Glutamatergic neuron (in vitro differentiated cells): ENCODE data around the gene ASIC3. TPM values are rescaled to one million over a fixed set of nuclear protein-coding genes. Genes with fewer than 3 reads are reported as not detected.

Experiments used
- DNase-seq: peaks from one replicate; pipeline ENCODE4 v3.0.0; 2022
- H3K27ac Mint-ChIP-seq: one replicate; pipeline ENCODE4 v1.8.0; 2020; ENCODE audit warnings: mild to moderate bottlenecking, mixed read lengths, inconsistent platforms; ENCODE audit not compliant: unreplicated experiment
- H3K27me3 Mint-ChIP-seq: one replicate; pipeline ENCODE4 v1.8.0; 2020; ENCODE audit warnings: mild to moderate bottlenecking, moderate library complexity, mixed read lengths, inconsistent platforms; ENCODE audit not compliant: unreplicated experiment
- H3K36me3 Mint-ChIP-seq: one replicate; pipeline ENCODE4 v1.8.0; 2020; ENCODE audit warnings: mild to moderate bottlenecking, mixed read lengths, inconsistent platforms; ENCODE audit not compliant: unreplicated experiment
- H3K4me1 Mint-ChIP-seq: one replicate; pipeline ENCODE4 v1.8.0; 2020; ENCODE audit warnings: mild to moderate bottlenecking, low read depth, mixed read lengths, inconsistent platforms; ENCODE audit not compliant: unreplicated experiment
- H3K4me3 Mint-ChIP-seq: one replicate; pipeline ENCODE4 v1.8.0; 2020; ENCODE audit warnings: mild to moderate bottlenecking, mixed read lengths, inconsistent platforms; ENCODE audit not compliant: unreplicated experiment
- H3K9me3 Mint-ChIP-seq: one replicate; pipeline ENCODE4 v1.8.0; 2020; ENCODE audit warnings: mild to moderate bottlenecking, moderate library complexity, mixed read lengths, inconsistent platforms; ENCODE audit not compliant: unreplicated experiment
- CTCF ChIP-seq: fragments of 200-600 bp; sonication (generic); IDR thresholded peaks from one replicate; pipeline ENCODE4 v1.5.0; 2021; ENCODE audit not compliant: partially characterized antibody, unreplicated experiment
- total RNA-seq: library from RNA; stranded (reverse); fragmentation: NEBNext Ultra II Directional; extraction: Animal tissue kit (Norgen Biotek cat#: 25700); gene quantifications from one replicate; pipeline ENCODE4 v1.2.1, GENCODE V29; 2021; ENCODE audit not compliant: unreplicated experiment

ASIC3 gene
- total RNA-seq, 1 donor from 2014 or later = 10.8 TPM

GRCh38 chr7:151013733-151014497 is 34.4 kb upstream of the ASIC3 start:
- Mint-ChIP-seq H3K27ac (no peak overlapping the region), H3K4me3 (peak overlapping the region; percentile 84), H3K4me1 (peaks cover 15% of the 10 kb centered on the region), H3K36me3 (no peaks in the 10 kb centered on the region), H3K27me3 (peaks cover 20% of the 10 kb centered on the region), H3K9me3 (peaks cover 15% of the 10 kb centered on the region)
- peak; percentile 96 for DNase-seq
- TF ChIP-seq CTCF = no peak

GRCh38 chr7:151014950-151015349 is 33.4 kb upstream of the ASIC3 start:
- Mint-ChIP-seq H3K27ac (no peak overlapping the region), H3K4me1 (peaks cover 20% of the 10 kb centered on the region), H3K36me3 (no peaks in the 10 kb centered on the region), H3K4me3 (peak overlapping the region; percentile 44), H3K9me3 (peaks cover 21% of the 10 kb centered on the region), H3K27me3 (peaks cover 25% of the 10 kb centered on the region)
- TF ChIP-seq CTCF = no peak
- DNase-seq = no peak

- no peak for TF ChIP-seq CTCF
- Mint-ChIP-seq H3K27me3 (peaks cover 32% of the 10 kb centered on the region), H3K9me3 (peaks cover 27% of the 10 kb centered on the region), H3K27ac (no peak overlapping the region), H3K4me3 (no peak overlapping the region), H3K4me1 (peaks cover 31% of the 10 kb centered on the region), H3K36me3 (no peaks in the 10 kb centered on the region)
- no peak for DNase-seq
Measured at GRCh38 chr7:151015967-151016366, 32.4 kb upstream of the ASIC3 start.

GRCh38 chr7:151016505-151016904 is 31.8 kb upstream of the ASIC3 start:
- no peak for DNase-seq
- H3K27ac Mint-ChIP-seq = no peak overlapping the region
- no peaks in the 10 kb centered on the region for H3K36me3 Mint-ChIP-seq
- no peak overlapping the region for H3K4me3 Mint-ChIP-seq
- TF ChIP-seq CTCF = no peak
- peaks cover 28% of the 10 kb centered on the region for H3K9me3 Mint-ChIP-seq
- peaks cover 32% of the 10 kb centered on the region for H3K27me3 Mint-ChIP-seq
- peaks cover 33% of the 10 kb centered on the region for H3K4me1 Mint-ChIP-seq

- no peak for TF ChIP-seq CTCF
- H3K27me3 Mint-ChIP-seq = peaks cover 29% of the 10 kb centered on the region
- H3K4me1 Mint-ChIP-seq = peaks cover 33% of the 10 kb centered on the region
- H3K9me3 Mint-ChIP-seq = peaks cover 28% of the 10 kb centered on the region
- peak overlapping the region; percentile 86 for H3K4me3 Mint-ChIP-seq
- H3K36me3 Mint-ChIP-seq = no peaks in the 10 kb centered on the region
- peak overlapping the region; percentile 80 for H3K27ac Mint-ChIP-seq
- DNase-seq = no peak
Measured at GRCh38 chr7:151016942-151017341, 31.4 kb upstream of the ASIC3 start.
